Measurements from ENCODE around the gene DGKK. TPM values are rescaled to one million over a fixed set of nuclear protein-coding genes. Genes with fewer than 3 reads are reported as not detected.

The DGKK gene
- total RNA-seq, 1 experiment from 2014 or later = 1.6 TPM

DNA sequence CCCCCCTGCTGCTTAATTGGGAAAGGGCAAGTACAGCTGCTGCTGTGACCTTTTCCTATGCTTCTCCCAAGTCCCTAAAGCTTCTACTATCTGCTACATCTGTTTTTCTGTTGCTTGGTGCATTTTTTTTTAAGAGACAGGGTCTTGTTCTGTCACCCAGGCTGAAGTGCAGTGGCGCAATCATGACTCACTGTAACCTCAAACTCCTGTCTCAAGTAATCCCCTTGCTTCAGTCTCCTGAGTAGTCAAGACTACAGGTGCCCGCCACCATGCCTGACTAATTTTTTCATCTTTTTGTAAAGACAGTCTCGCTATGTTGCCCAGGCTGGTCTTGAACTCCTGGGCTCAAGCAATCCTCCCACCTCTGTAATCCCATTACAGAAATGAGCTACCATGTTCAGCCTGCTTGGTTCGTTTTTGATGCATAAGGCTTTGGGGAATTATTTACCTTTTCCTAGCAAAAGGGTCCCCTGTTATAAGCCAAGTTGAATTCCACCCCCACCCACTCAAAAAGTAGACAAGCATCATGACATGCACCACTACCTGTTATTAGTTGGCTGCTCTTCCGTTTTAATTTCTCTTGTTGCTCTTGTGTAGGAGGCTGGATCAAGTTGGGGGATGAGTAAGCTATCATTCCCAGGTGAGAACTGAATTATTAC lies 39.6 kb downstream of the DGKK start:
- H2AFZ ChIP-seq (ENCODE audit: low read length) = no peak overlapping the region
- H3K9me3 Mint-ChIP-seq = peaks cover 57 to 65% of the 10 kb centered on the region in 2 experiments
- peaks cover 20% of the 10 kb centered on the region; the same call in 1 of the 2 replicates for H3K4me1 ChIP-seq (ENCODE audit: insufficient read depth, low read length)
- no peaks in the 10 kb centered on the region for H3K79me2 ChIP-seq (ENCODE audit: insufficient read depth, low read length)
- no peak overlapping the region for H2BK5ac ChIP-seq (ENCODE audit: insufficient read length, low read length)
- H2BK15ac ChIP-seq (ENCODE audit: low read depth, low read length) = no peak overlapping the region
- no peak overlapping the region for H3K4me3 Mint-ChIP-seq
- H2BK120ac ChIP-seq (ENCODE audit: low read depth, low read length, poor library complexity, severe bottlenecking) = no peak overlapping the region
- H3K23me2 ChIP-seq (ENCODE audit: insufficient read length, low read depth, low read length, poor library complexity, severe bottlenecking) = no peaks in the 10 kb centered on the region
- H3K27me3 ChIP-seq (ENCODE audit: insufficient read depth, low read length) = no peaks in the 10 kb centered on the region
- DNase-seq = no peak
- H3K4ac ChIP-seq (ENCODE audit: low read depth, low read length) = no peak overlapping the region
- no peak overlapping the region for H3K23ac ChIP-seq (ENCODE audit: insufficient read length, low read depth, low read length)
- H3K4me1 Mint-ChIP-seq = peaks cover 49 to 51% of the 10 kb centered on the region in 2 experiments
- H3K9me3 ChIP-seq (ENCODE audit: control insufficient read depth, low read depth, low read length) = no peaks in the 10 kb centered on the region
- peak overlapping the region in 2 of 3 experiments; percentile 84 to 86; a peak in 3 of 7 replicates for H3K27ac Mint-ChIP-seq
- no peaks in the 10 kb centered on the region for H4K20me1 ChIP-seq (ENCODE audit: control insufficient read depth, insufficient read depth, insufficient read length)
- no peak overlapping the region for H3T11ph ChIP-seq (ENCODE audit: low read length)
- H3K27me3 Mint-ChIP-seq (ENCODE audit: low read depth) = no peaks in the 10 kb centered on the region
- no peak overlapping the region for H2AK5ac ChIP-seq (ENCODE audit: insufficient read length, low read length)
- no peak overlapping the region for H2BK20ac ChIP-seq (ENCODE audit: low read depth, low read length, poor library complexity, severe bottlenecking)
- H3K18ac ChIP-seq (ENCODE audit: insufficient read length, low read depth, low read length) = no peak overlapping the region
- peaks cover 0 to 3% (median 2%) of the 10 kb centered on the region in 3 experiments; a peak in 2 of 7 replicates for H3K36me3 Mint-ChIP-seq (ENCODE audit: insufficient read depth in 1 of 3, low read depth in 3 of 3)
- no peak overlapping the region for H4K5ac ChIP-seq (ENCODE audit: insufficient read length, low read depth, low read length)
- no peak overlapping the region for H2BK12ac ChIP-seq (ENCODE audit: insufficient read length, low read depth, low read length)
- no CpG with 5 or more reads among the region's 5 CpGs for WGBS (ENCODE audit: extremely low coverage, insufficient read length, low lambda C conversion rate)
- H3K9ac ChIP-seq (ENCODE audit: extremely low read depth, insufficient read length, low read length) = no peak overlapping the region
- H3K56ac ChIP-seq (ENCODE audit: insufficient read length, low read depth, low read length) = no peak overlapping the region
- no peak overlapping the region for H3K14ac ChIP-seq (ENCODE audit: insufficient read depth, low read length)
- H3K79me1 ChIP-seq (ENCODE audit: insufficient read depth, low read depth, low read length, poor library complexity, severe bottlenecking) = no peaks in the 10 kb centered on the region
- H3K27ac ChIP-seq (ENCODE audit: insufficient read length, low read depth, low read length) = no peak overlapping the region
- no peak overlapping the region for H4K8ac ChIP-seq (replicated peaks; ENCODE audit: insufficient read length, low read depth, low read length)
- H4K91ac ChIP-seq (ENCODE audit: insufficient read length, low read depth, low read length) = no peak overlapping the region
- no peak for TF ChIP-seq CTCF (conservative IDR thresholded peaks at IDR 0.05)
- no peak overlapping the region for H3K4me2 ChIP-seq (ENCODE audit: insufficient read depth, insufficient read length, low read length)
